Measurements from ENCODE around the gene NPFF. TPM values are rescaled to one million over a fixed set of nuclear protein-coding genes. Genes with fewer than 3 reads are reported as not detected.
A peak's percentile ranks its signal among the peaks of the same experiment; 100 is the strongest.

NPFF gene
- total RNA-seq, 2 donors from 2014 or later, result not detected

DNA sequence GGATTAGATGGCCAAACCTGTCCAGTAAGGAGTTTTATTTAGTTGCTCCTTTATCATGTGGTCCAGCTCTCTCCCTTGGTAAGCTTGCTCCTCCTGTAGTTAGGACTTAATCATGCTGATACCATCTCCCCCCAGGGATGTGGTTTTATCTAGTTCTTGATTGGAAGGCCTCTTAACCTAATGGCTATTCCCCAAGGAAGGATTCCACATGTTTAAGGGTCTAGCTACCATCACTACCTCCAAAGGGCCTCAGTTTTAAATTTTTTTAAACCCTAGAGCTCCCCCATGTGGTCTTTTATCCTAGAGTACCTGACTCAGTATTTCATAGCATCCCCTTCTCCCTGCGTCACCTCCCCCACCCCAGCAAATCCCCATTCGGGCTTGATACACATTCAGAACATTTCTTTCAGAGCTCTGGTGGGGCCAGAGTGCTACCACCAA, 30.5 kb downstream of the NPFF start:
- Histone ChIP-seq H3K4me3 (no peak overlapping the region), H3K9me3 (no peaks in the 10 kb centered on the region), H3K36me3 (peaks cover 33% of the 10 kb centered on the region), H3K9ac (ENCODE audit: low read depth in 2 of 2, low read length in 2 of 2) (no peak overlapping the region), H3K4me1 (no peaks in the 10 kb centered on the region), H3K27ac (no peak overlapping the region), H3K27me3 (no peaks in the 10 kb centered on the region)
- peak; percentile 23 for TF ChIP-seq CTCF (IDR thresholded peaks at IDR 0.05)
- DNase-seq, result no peak
- intact Hi-C loops (cut with DNase I), result no loop called here

DNA sequence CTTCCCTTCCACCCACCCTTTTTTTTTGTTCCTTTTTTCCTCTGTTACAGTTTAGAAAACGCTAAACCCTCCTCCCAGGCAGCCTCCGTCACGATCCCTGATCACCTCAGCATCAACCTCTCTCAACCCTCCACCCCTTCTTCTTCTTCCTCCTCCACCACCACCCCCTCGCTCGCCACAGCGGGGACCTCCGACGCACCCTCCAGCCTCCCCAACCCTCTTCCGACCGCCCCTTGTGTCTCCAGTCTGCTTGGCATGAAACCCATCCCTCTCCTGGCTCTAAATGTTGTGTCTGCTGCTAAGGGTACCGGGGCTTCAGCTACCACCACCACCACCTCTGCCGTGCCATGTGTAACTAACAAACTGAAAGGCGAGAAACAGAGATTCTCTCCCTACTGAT, 32.5 kb downstream of the NPFF start:
- no peak for DNase-seq
- Histone ChIP-seq H3K4me1 (no peaks in the 10 kb centered on the region), H3K9ac (ENCODE audit: low read depth in 2 of 2, low read length in 2 of 2) (no peak overlapping the region), H3K27me3 (no peaks in the 10 kb centered on the region), H3K4me3 (no peak overlapping the region), H3K36me3 (peaks cover 25% of the 10 kb centered on the region), H3K27ac (no peak overlapping the region), H3K9me3 (no peaks in the 10 kb centered on the region)
- intact Hi-C loops (cut with DNase I), result no loop called here
- TF ChIP-seq CTCF (IDR thresholded peaks at IDR 0.05), result no peak

- no peaks in the 10 kb centered on the region for H3K27me3 ChIP-seq
- no peak for DNase-seq
- no peak overlapping the region for H3K9ac ChIP-seq (ENCODE audit: low read depth in 2 of 2, low read length in 2 of 2)
- no peak overlapping the region for H3K27ac ChIP-seq
- intact Hi-C loops (cut with DNase I), result no loop called here
- H3K36me3 ChIP-seq, result peaks cover 28% of the 10 kb centered on the region
- no peaks in the 10 kb centered on the region for H3K9me3 ChIP-seq
- H3K4me1 ChIP-seq, result no peaks in the 10 kb centered on the region
- H3K4me3 ChIP-seq, result no peak overlapping the region
- no peak for TF ChIP-seq CTCF (IDR thresholded peaks at IDR 0.05)
Measured at GRCh38 chr12:53474077-53474476, 33.2 kb downstream of the NPFF start.

- no peak overlapping the region for H3K9ac ChIP-seq (ENCODE audit: low read depth in 2 of 2, low read length in 2 of 2)
- H3K9me3 ChIP-seq, result no peaks in the 10 kb centered on the region
- no peaks in the 10 kb centered on the region for H3K4me1 ChIP-seq
- intact Hi-C loops (cut with DNase I), result no loop called here
- H3K27me3 ChIP-seq, result no peaks in the 10 kb centered on the region
- H3K36me3 ChIP-seq, result peaks cover 44% of the 10 kb centered on the region
- H3K27ac ChIP-seq, result no peak overlapping the region
- TF ChIP-seq CTCF (IDR thresholded peaks at IDR 0.05), result no peak
- no peak overlapping the region for H3K4me3 ChIP-seq
- DNase-seq, result no peak
Measured at GRCh38 chr12:53472056-53472582, 35.2 kb downstream of the NPFF start.

GRCh38 chr12:53468282-53468681, 39.0 kb downstream of the NPFF start:
- H3K9me3 ChIP-seq, result no peaks in the 10 kb centered on the region
- no peak overlapping the region for H3K9ac ChIP-seq (ENCODE audit: low read depth in 2 of 2, low read length in 2 of 2)
- H3K27ac ChIP-seq, result no peak overlapping the region
- H3K36me3 ChIP-seq, result peaks cover 52% of the 10 kb centered on the region
- no peaks in the 10 kb centered on the region for H3K4me1 ChIP-seq
- H3K4me3 ChIP-seq, result no peak overlapping the region
- intact Hi-C loops (cut with DNase I), result no loop called here
- TF ChIP-seq CTCF (IDR thresholded peaks at IDR 0.05), result no peak
- no peak for DNase-seq
- no peaks in the 10 kb centered on the region for H3K27me3 ChIP-seq

Data from colonic mucosa (tissue), 4 donors.